Calu3 (cell line): Measurements from ENCODE around the gene CDH4. TPM values are rescaled to one million over a fixed set of nuclear protein-coding genes. Genes with fewer than 3 reads are reported as not detected.

ENCODE experiments used
- BruUV-seq: library from RNA; stranded (reverse); fragments of 400-500 nt; replicated peaks from 2 replicates; lab custom pipeline; 2021; lab: Mats Ljungman, UMichigan
- CTCF ChIA-PET: fragments of 300-600 bp; sonication (Branson Sonifier 250); formaldehyde crosslinking; loops from one replicate; lab custom pipeline; 2022; ENCODE audit warnings: antibody characterized with exemption; lab: Charles Lee
- DNase-seq: peaks from one replicate; pipeline ENCODE4 v3.0.0; 2022
- H3K27ac Mint-ChIP-seq: one replicate; pipeline ENCODE4 v1.8.0; 2022; ENCODE audit warnings: mixed read lengths; ENCODE audit not compliant: unreplicated experiment
- H3K27me3 Mint-ChIP-seq: one replicate; pipeline ENCODE4 v1.8.0; 2022; ENCODE audit warnings: mixed read lengths; ENCODE audit not compliant: unreplicated experiment
- H3K36me3 Mint-ChIP-seq: one replicate; pipeline ENCODE4 v1.8.0; 2022; ENCODE audit warnings: mild to moderate bottlenecking, moderate library complexity, mixed read lengths; ENCODE audit not compliant: insufficient read depth, unreplicated experiment
- H3K4me1 Mint-ChIP-seq: one replicate; pipeline ENCODE4 v1.8.0; 2022; ENCODE audit warnings: mild to moderate bottlenecking, low read depth, mixed read lengths; ENCODE audit not compliant: unreplicated experiment
- H3K4me3 Mint-ChIP-seq: one replicate; pipeline ENCODE4 v1.8.0; 2022; ENCODE audit warnings: mild to moderate bottlenecking, low read depth, moderate library complexity, mixed read lengths; ENCODE audit not compliant: unreplicated experiment
- H3K9me3 Mint-ChIP-seq: one replicate; pipeline ENCODE4 v1.8.0; 2022; ENCODE audit warnings: low read depth, mixed read lengths; ENCODE audit not compliant: unreplicated experiment
- CTCF ChIP-seq: fragments of 200-600 bp; IDR thresholded peaks from one replicate; pipeline ENCODE4 v1.8.0; 2022; ENCODE audit warnings: antibody characterized with exemption; ENCODE audit not compliant: unreplicated experiment
- intact Hi-C: fragments of 100-400 bp; cut with micrococcal nuclease; formaldehyde crosslinking; loops from one replicate; pipeline ENCODE4 v1.10.0; 2022; ENCODE audit not compliant: unreplicated experiment
- total RNA-seq: library from RNA; stranded (reverse); gene quantifications from 2 replicates; pipeline ENCODE4 v1.2.3, GENCODE V29; 2022

The CDH4 gene
- total RNA-seq, 1 experiment from 2014 or later = not detected

GRCh38 chr20:61240814-61241213, 11.2 kb upstream of the CDH4 start:
- CTCF ChIA-PET = interaction anchor here (0.6 to 1.4 kb wide), 2 partner anchors 9 to 1757 kb away, joined by 4 to 5 read pairs; no protein-coding TSS in a partner anchor
- no peaks in the 10 kb centered on the region for H3K4me1 Mint-ChIP-seq
- no peak for TF ChIP-seq CTCF
- BruUV-seq = no TSS peak
- no peak for DNase-seq
- peaks cover 68% of the 10 kb centered on the region for H3K27me3 Mint-ChIP-seq
- H3K27ac Mint-ChIP-seq = no peak overlapping the region
- no peak overlapping the region for H3K4me3 Mint-ChIP-seq
- no peaks in the 10 kb centered on the region for H3K36me3 Mint-ChIP-seq
- H3K9me3 Mint-ChIP-seq = peaks cover 9% of the 10 kb centered on the region
- intact Hi-C loops = no loop called here

GRCh38 chr20:61244213-61244612, 7.8 kb upstream of the CDH4 start:
- DNase-seq = no peak
- TF ChIP-seq CTCF = no peak
- intact Hi-C loops = no loop called here
- BruUV-seq = no TSS peak
- CTCF ChIA-PET = no interaction called here
- Mint-ChIP-seq H3K36me3 (no peaks in the 10 kb centered on the region), H3K27ac (no peak overlapping the region), H3K27me3 (peaks cover 77% of the 10 kb centered on the region), H3K9me3 (peaks cover 5% of the 10 kb centered on the region), H3K4me1 (no peaks in the 10 kb centered on the region), H3K4me3 (no peak overlapping the region)

- Mint-ChIP-seq H3K4me3 (no peak overlapping the region), H3K27me3 (peaks cover 81% of the 10 kb centered on the region), H3K27ac (no peak overlapping the region), H3K4me1 (no peaks in the 10 kb centered on the region), H3K36me3 (no peaks in the 10 kb centered on the region), H3K9me3 (peaks cover 2% of the 10 kb centered on the region)
- no peak for DNase-seq
- no TSS peak for BruUV-seq
- CTCF ChIA-PET = no interaction called here
- TF ChIP-seq CTCF = no peak
- intact Hi-C loops = no loop called here
Measured at GRCh38 chr20:61246269-61246668, 5.8 kb upstream of the CDH4 start.

GRCh38 chr20:61249626-61250025, 2.4 kb upstream of the CDH4 start:
- Mint-ChIP-seq H3K9me3 (no peaks in the 10 kb centered on the region), H3K4me3 (no peak overlapping the region), H3K27ac (no peak overlapping the region), H3K4me1 (no peaks in the 10 kb centered on the region), H3K36me3 (no peaks in the 10 kb centered on the region), H3K27me3 (peaks cover 67% of the 10 kb centered on the region)
- BruUV-seq = no TSS peak
- TF ChIP-seq CTCF = no peak
- no peak for DNase-seq
- CTCF ChIA-PET = interaction anchor here (1.4 kb wide), 1 partner anchor 9 kb away, joined by 4 read pairs; no protein-coding TSS in a partner anchor
- intact Hi-C loops = no loop called here
